ENCODE data around the gene KIF26B.

Gene KIF26B

DNA sequence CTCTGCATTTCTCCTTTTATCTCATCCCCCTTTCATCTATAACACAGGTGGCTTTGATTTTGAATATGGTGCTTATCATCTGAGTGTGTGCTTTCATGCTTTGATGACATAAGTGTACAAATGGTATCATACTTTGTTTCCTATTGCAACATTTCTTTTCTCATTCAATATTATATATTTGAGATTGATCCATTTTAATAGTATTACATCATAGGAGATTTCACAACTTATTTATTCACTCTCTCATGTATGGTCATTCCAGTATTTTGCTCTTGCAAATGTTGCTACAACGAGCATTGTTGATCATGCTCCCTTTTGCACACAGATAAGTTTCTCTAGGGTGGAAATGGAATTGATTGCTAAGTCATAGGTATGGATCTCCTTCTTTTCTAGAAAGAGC lies 302.8 kb downstream of the KIF26B start:
- DNase-seq (ENCODE audit: low spot score), result no peak
- FAIRE-seq, result no peak

- DNase-seq (ENCODE audit: low spot score) (no peak), FAIRE-seq (no peak)
Measured at GRCh38 chr1:245458234-245458633, 303.4 kb downstream of the KIF26B start.

- no peak for FAIRE-seq
- DNase-seq (ENCODE audit: low spot score), result no peak
Measured at GRCh38 chr1:245458761-245459174, 304.0 kb downstream of the KIF26B start.

- DNase-seq (ENCODE audit: low spot score) (no peak), FAIRE-seq (no peak)
Measured at GRCh38 chr1:245459621-245460020, 304.8 kb downstream of the KIF26B start.

DNA sequence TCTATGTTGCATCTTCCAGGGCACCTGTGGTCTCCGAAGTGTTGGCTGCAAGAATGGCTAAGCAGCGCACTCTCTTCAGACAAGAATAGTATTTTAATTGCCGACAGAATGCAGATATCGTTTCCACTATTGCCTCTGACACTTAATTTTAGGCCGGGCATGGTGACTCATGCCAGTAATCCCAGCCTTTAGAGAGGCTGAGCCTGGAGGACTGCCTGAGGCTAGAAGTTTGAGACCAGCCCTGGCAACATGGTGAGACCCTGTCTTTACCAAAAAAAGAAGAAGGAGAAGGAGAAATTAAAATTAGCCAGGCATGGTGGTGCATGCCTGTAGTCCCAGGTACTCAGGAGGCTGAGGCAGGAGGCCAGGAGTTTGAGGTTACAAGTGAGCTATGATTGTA lies 306.9 kb downstream of the KIF26B start:
- DNase-seq (ENCODE audit: low spot score) (no peak), FAIRE-seq (no peak)

GRCh38 chr1:245462161-245462560 lies 307.4 kb downstream of the KIF26B start:
- FAIRE-seq (no peak), DNase-seq (ENCODE audit: low spot score) (no peak)

GRCh38 chr1:245463392-245464165 lies 308.8 kb downstream of the KIF26B start:
- FAIRE-seq, result no peak
- no peak for DNase-seq (ENCODE audit: low spot score)

DNA sequence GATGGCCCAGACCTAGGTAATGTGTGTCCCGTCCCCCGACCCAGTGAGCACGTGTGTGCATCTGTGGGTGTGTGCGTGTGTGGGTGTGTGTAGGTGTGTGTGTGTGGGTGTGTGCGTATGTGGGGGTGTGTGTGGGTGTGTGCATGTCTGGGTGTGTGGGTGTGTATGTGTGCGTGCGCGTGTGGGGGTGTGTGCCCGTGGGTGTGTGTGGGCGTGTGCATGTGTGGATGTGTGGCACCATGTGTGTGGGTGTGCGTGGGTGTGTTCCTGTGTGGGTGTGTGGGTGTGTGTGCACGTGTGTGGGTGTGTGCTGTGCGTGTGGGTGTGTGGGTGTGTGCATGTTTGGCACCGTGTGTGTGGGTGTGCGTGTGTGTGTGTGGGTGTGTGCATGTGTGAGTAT lies 309.5 kb downstream of the KIF26B start:
- no peak for FAIRE-seq

DNA sequence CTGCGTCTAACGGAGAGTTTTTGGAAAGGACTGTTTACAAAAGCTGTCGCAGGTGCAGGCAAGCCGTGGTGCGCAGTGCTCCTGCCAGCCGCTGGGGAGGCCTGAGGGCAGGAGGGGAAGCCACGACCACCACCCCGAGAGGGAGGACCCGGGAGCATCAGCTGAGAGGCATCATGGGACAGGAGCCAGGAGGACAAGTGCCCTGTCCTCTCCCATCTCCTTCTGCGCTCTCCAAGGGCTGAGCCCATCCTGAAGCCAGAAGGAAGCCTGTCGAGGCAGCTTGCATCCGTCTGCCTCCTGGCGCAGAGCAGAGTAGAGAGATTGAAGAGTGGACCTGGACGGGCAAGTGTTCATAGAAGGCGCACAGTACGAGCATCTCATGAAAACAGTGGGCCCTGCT lies 310.9 kb downstream of the KIF26B start:
- DNase-seq (ENCODE audit: low spot score) (no peak), FAIRE-seq (no peak)

More for the DNA sequence above, 309.5 kb downstream of the KIF26B start:
- no peak for DNase-seq (ENCODE audit: low spot score)

GRCh38 chr1:245466261-245466660 lies 311.5 kb downstream of the KIF26B start:
- DNase-seq (ENCODE audit: low spot score), result no peak
- no peak for FAIRE-seq

- DNase-seq (ENCODE audit: low spot score) (no peak), FAIRE-seq (no peak)
Measured at GRCh38 chr1:245467804-245468203, 313.0 kb downstream of the KIF26B start.

DNA sequence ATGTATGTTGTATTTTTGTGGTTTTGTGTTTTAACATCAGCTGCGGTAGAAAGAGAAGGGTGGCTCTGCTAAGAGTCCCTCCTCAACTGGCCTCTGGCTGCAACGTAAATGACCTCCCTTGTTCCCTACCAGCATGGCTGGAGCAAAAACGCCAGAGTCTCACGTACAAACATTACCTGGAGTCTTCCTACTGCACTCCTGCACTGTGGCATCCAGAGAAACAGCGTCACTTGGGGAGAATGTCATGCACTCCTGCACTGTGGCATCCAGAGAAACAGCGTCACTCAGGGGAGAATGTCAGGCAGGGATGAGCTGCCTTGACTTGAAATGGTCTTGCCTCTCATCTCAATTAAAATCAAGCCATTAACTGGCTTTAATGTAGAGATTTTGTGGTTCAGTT lies 314.2 kb downstream of the KIF26B start:
- no peak for FAIRE-seq

GRCh38 chr1:245469734-245470133 lies 314.9 kb downstream of the KIF26B start:
- FAIRE-seq, result no peak
- DNase-seq (ENCODE audit: low spot score), result no peak

More for the DNA sequence above, 314.2 kb downstream of the KIF26B start:
- DNase-seq (ENCODE audit: low spot score), result no peak

DNA sequence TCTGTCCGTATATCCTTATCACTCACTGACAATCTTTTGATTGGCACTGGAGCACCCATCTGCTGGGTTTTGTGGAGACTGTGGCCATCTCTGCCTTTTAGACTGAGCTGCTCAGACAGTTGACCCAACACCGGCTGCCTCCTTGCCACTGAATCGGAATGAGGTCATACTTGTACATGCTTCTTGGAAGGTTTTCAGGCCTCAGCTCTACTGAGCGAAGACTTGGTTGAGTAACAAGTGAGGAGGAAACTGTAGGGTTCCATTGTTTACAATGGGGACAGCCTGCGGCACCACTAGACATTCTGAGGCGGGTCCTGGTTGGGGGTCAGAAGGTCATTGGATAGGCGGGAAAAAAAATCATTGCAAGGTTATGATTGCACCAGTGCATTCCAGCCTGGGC lies 320.3 kb downstream of the KIF26B start:
- FAIRE-seq (no peak), DNase-seq (ENCODE audit: low spot score) (peak; percentile 64)

GRCh38 chr1:245475961-245476516 lies 321.3 kb downstream of the KIF26B start:
- DNase-seq (ENCODE audit: low spot score), result no peak
- FAIRE-seq, result no peak

DNA sequence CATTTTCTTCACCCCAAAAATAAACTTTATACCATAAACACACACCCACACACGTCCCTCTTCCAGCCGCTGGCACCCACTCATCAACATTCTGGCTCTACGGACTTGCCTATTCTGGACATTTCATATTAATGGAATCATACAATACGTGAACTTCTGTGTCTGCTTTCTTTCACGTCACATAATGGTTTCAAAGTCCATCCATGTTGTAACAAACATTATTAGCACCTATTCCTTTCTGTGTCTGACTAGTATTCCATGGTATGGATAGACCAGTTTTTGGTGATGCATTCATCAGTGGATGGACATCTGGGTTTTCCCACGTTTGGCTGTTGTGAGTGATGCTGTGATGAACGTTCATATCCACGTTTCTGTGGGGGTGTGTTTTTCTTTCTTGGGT lies 323.2 kb downstream of the KIF26B start:
- FAIRE-seq (no peak), DNase-seq (ENCODE audit: low spot score) (no peak)

- no peak for DNase-seq (ENCODE audit: low spot score)
- no peak for FAIRE-seq
Measured at GRCh38 chr1:245480393-245481120, 325.8 kb downstream of the KIF26B start.

DNA sequence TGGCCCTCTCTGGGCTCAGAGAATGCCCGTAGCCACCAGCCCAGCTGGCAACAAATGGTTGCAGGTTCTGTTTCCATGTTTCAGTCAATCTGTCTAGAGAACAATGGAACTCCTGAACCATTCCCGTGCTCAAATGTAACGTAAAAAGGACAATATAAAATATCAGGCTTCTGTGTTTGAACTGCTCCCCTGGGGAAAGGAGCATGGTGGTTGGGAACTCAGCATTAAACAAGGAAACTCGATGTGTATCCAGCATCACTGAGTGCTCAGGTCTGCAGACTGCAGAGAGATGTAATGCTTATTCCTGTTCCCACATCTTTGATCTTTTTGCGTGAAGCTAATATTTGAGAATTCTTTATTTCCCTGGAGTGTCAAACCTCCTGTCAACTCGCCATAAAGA lies 326.5 kb downstream of the KIF26B start:
- FAIRE-seq, result no peak
- no peak for DNase-seq (ENCODE audit: low spot score)

DNA sequence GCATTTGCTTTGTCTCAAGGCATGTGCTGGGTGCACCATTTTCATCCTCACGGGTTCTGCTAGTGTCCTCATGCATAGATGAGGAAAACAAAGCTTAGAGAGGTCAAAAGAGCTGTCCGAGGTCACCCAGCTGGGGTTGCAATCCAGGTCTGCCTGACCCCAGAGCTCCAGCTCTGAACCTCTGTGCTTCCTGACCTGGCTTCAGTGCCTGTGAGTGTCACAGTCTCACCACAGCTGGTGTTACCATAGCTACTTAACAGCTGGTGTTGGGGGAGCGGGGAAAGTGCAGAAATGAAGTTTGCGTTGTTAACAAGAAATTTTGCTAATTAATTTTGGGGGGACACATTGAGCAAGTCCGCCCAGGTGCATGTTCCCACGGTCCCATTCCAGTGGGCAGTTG lies 328.5 kb downstream of the KIF26B start:
- FAIRE-seq, result no peak
- no peak for DNase-seq (ENCODE audit: low spot score)

- FAIRE-seq (no peak), DNase-seq (ENCODE audit: low spot score) (no peak)
Measured at GRCh38 chr1:245484176-245484575, 329.4 kb downstream of the KIF26B start.

- DNase-seq (ENCODE audit: low spot score), result no peak
- FAIRE-seq, result no peak
Measured at GRCh38 chr1:245485996-245486395, 331.2 kb downstream of the KIF26B start.

DNA sequence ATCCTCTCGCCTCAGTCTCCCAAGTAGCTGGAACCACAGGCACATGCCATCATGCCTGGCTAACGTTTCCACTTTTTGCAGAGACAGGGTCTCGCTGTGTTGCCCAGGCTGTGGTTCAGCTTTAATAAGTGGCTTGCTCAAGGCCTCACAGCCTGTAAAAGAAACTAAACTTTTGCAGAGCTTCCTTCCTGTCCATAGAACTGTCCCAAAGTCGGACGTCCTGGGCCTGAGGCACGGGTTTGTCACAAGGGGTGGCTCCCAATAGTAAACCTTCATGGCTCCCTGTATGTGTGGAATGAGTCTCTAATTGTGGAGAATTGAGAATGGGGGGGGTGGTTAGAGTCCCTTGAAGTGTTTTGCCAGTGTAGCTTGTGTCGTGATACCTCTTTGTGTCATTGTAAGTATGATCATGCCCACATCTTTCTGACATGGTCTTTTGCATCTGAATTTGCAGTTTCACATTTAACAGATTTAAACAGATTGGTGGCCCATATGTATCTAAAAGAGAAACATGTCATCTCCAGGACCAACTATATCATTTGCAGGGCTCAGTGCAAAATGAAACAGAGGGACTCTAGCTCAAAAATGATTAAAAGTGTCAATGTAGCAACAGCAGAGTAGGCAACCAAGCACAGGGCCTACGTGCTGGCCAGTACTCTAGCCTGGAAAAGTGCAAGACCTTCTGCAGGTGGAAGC lies 332.1 kb downstream of the KIF26B start:
- DNase-seq (ENCODE audit: low spot score), result no peak
- FAIRE-seq, result no peak

Measured in RCC 7860 (cell line).